HG03439 (cell line): ENCODE results near the gene RPAIN.
"Not testable (repeated sequence)": the region's sequence is repeated elsewhere in the genome, so short reads cannot be mapped to it uniquely, and the experiment has no call there.

Source experiments
- ATAC-seq: cut with Tn5 transposase; IDR thresholded peaks from one replicate; pipeline ENCODE4 v1.9.1; 2021; ENCODE audit warnings: mild to moderate bottlenecking, moderate library complexity; ENCODE audit not compliant: unreplicated experiment

The RPAIN gene

DNA sequence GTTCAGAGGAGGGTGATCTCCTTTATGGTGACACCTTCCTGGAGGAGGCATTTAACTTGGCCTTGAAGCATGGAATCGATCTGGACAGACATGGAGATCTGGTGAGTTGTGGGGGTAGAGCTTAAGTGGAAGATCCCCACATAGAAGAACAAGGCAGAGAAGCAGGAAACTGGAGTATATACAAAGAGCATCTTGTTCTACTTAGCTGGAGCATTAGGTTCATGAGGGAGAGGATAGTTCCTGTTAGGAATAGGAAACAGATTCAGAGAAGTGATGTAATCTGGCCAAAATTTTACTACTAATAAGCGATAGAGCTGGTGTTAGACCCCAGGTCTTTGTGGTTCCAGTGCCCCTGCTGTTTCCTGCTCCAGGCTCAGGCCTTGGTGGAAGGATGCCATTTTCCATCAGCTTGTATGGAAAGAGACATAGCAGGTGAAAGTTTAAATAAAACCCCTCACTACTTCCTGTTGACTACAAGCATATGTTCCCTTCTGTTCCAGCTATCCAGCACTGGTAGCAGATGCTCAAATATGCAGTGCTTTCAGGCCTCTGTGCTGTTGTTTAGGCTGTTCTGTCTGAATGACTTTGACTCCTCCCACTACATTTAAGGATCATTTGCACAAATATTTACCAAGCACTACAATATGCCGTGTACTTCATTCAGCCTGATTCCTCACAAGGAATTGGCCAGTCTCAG is 9.4 kb downstream of the RPAIN start:
- ATAC-seq, result no peak

DNA sequence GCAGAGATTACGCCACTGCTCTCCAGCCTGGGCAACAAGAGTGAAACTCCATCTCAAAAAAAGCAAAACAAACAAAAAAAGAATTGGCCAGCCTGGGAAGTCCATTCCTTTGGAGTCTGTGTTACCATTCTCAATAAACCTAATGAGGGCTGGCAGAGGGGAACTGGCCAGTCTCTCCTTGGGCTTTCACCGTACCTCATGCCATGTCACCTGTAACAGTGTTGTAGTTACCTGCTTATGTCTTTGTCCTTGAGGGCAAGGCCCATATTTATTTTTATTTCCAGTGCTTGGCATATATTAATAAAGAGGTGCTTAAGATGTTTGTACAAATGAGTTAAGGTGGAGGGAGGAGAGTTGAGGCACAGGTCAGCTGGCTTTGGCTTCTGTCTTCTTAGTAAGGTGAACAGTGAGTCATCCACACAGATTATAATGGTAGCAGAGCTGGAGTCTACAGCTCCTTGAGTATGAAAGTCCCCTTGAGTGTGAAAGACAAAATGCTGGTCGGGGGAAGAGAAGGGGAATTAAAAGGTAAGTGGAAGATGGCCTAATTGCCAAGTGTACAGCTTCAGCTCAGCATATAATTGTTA is 10.5 kb downstream of the RPAIN start:
- ATAC-seq, result no peak

DNA sequence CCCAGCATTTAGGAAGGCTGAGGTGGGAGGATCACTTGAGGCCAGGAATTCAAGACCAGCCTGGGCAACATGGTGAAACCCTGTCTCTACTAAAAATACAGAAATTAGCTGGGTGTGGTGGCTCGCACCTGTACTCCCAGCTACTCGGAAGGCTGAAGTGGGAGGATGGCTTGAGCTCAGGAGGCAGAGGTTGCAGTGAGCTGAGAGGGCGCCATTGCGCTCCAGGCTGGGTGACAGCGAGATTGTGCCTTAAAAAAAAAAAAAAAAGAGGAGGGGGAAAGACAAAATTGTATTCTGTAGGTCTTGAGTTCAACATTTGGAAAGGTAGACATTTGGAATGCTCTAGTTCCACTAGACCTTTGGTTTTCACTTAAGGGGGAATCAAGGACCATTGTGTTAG is 11.3 kb downstream of the RPAIN start:
- ATAC-seq, result not testable (repeated sequence)

DNA sequence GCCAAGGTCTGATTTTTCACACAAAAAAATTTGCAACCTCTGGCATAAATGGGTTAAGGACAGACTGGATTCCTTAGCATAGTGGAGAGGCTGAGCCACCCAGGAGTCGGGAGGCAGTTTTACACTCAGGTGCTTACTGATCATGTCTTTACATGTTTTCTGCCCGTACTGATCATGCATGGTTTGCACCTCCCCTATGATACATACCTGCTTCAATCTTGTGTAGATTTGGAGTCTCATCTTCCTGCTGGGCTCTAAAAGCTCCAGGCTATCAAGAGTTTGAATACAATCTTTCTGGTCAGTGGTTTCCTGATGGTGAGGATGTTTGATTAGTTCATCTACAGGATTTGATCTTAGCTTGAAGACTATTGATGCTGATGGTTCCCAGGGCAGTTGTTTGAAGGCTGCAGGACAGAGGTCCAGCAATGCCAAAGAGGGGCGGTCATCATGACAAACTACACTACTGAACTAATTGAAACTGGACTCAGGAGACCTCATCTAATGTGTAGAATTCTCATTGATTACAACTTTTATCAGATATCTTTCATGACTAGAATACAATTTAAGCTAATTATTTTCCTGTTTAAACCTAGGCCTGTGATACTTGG is 12.1 kb downstream of the RPAIN start:
- no peak for ATAC-seq

DNA sequence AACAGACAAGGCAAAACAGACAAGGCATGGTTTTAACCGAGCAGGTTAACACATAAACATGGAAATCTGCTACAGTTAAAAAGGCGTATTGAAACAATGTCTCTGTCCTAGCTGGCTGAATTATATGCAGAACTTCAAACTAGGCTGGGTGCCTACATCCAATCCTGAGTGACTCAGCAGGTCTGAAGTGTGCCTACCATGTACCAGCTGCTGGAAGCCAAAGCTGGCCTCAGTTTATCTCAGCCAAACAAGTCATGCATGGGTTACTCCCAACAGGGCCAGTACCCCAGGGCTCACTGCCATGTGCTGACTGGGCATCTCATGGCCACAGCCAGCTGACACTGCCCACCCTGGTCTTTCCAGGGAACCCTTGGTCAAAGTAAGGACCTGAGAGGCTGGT is 15.0 kb downstream of the RPAIN start:
- ATAC-seq, result no peak

DNA sequence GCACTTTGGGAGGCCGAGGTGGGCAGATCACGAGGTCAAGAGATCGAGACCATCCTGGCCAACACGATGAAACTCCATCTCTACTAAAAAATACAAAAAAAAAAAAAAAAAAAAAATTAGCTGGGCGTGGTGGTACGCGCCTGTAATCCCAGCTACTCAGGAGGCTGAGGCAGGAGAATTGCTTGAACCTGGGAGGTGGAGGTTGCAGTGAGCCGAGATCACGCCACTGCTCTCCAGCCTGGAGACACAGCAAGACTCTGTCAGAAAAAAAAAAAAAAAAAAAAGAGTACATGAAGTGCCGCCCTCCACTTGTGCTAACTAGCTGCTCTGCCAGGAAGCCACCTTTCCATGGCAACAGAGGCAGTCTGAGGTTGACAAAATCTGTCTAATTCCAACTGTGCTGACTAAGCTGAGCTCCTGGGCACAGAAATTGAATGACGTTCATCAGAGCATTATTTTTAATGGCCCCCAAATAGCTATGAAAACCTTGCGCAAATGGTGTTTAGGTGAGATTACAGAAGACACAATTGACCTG is 15.9 kb downstream of the RPAIN start:
- not testable (repeated sequence) for ATAC-seq

DNA sequence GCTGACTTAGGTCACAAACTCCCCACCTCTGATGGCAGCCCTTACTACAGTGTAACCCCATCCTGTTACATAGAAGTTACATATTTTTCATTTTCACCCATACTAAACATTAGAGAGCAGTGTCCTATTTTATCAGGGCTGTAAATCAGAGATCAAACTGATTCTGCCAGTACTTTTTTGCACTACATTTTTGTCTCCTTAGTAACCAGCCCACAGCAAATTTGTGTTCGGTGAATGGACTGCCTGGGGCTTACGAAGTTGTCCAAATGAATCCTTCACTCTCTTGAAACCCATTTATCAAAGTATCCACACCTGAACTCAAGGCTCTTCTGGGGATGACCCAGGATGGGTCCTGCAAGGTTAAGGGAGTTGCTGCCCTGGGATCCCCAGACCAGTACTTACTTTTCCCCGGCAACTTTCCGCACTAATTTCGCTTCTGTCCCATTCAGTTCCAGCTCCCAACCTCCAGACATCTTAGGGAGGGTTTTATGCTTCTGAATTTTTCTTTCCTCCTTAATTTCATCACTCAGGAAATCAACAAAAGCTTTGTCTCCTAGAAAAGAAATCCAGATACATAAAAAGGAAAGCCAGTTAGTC is 17.8 kb downstream of the RPAIN start:
- ATAC-seq, result no peak

DNA sequence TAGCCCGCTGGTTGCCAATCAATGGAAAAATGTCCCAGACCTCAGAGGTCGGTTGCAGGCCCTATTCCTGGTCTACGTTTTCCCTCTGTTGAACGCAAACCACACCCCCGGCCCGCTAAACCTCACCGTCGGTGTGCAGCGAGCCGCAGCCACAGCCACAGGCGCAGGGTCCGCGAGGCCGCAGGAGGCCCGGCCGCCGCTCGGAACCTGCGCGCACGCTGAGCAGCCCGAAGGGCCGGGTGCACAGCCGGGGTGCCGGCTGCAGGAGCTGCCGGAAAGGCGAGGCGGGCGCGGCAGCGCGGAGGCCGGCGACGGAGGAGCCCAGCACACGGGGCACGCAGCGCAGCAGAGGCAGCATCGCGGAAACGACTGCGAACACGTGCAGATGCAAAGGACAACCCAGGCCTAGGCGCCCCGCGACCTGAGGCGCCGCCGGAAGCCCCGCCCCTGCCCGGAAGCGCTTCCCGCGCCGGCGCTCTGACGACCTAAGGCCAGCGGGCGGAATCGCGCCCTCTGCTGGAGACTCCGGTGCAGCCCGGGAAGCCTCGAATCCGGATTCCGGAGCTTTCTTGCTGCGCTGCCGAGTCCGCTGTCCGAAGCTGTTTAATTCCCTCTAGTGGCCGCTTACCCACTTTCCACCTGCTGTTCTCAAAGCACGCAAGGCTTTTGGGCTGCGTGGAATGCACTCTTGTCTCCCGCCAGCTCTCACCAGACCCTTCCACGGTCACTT is 18.9 kb downstream of the RPAIN start, which contains the start of gene C1QBP:
TSS of gene C1QBP (minus strand) at position 440 of the 730 bp plus-strand sequence. CDS start at position 358, 82 bp downstream.
- peak; percentile 85 for ATAC-seq

DNA sequence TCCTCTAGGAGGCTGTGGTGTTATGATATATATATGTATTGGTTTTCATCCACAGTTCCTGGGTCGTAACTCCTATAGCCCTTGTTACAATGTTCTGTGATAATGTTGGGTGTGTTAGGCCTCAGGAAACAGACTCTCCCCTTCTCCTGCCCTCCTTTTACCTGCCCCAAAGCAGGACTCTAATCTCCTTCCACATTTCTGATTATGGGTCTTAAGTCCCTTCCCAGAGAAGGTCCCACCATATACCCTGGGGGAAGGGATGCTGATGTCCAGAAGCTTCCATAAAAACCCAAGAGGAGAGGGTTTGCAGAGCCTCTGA is 19.4 kb downstream of the RPAIN start:
- no peak for ATAC-seq

DNA sequence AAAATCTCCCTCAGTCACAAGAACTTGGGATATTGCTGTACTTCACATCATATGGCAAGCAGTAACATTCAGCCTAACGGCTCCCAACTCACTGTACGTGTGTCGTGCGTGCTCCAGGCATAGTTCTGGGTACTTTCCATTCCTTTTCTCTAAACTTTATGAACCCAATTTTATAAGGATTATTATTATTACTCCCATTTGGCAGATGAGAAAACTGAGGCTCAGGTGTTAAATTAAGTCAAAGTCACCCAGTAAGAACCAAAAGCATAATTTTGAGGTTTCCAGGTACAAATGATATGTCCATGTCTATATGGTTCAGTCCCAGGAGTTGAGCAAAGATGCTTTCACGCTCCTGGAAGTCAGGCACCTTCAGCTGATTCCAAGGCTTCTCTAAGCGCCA is 23.7 kb downstream of the RPAIN start:
- no peak for ATAC-seq

DNA sequence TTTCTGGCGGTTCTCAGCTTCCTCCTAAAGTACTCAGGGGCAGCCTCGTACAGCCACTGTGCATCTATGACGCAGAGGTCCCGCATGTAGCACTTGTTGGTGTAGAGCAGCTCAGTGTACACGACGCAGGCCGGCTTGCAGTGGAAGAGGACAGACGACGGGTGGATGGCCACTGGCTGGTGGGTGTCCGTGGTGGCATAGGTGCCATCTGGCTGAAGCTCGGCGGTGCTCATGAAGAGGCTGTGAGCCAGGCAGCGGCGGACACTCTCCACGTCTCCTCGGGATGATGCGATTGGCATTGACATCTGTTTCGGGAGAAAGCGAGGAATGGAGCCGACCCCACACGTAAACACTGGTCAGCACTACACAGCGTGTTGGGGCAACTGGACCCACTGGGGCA is 24.2 kb downstream of the RPAIN start:
- no peak for ATAC-seq

DNA sequence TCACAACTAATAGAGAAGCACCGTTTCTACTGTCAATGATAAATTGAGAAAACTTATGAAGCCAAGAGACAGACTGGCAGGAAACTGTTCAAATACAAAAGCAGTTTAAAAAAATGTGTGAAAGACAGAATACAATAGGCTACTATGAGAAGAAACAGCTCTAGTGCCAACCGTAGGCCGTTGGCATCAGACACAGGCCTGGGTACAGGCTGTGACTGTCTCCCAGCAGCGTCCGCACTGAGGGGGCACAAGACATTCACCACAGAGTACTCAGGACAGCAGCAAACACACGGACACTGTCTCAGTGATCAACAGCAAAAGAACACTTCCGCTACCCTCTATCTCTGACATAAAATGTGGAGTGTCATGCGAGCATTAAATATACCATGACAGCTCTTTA is 26.8 kb downstream of the RPAIN start:
- ATAC-seq, result no peak

DNA sequence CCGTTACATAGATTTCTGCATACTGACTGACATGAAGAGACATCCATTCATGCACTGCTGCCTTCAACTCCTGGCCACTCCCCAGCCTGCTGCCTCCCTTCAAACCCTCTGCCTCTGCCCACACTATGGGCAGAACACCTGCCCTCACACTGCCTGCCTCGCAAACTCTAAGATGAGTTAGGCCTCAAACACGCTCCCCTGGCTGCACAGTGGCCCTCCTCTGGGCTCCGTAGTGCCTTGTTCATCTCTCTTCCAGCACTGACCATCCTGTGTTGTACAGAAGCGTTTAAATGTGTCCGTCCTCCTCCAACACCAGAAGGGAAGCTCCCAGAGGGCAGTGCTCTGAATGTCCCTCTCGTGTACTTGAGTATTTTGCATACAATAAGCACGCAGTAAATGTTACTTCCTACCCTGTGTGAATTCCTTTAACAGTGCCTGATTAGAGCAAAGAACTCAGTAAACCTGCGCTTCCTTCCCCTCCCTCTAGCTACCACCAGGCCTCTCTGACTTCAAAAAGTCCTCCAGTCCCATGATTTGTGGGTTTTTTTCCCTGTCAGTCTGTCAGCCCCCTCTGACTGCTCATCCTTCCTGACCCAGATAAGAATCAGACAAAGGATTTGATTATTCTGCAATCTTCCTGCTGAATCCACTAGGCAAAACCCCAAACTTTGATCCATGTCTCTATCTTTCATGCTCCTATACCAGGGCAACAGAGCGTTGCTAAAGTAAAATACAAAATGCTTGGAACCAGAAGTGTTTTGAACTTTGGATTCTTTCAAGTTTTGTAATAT is 44.9 kb downstream of the RPAIN start:
- no peak for ATAC-seq

DNA sequence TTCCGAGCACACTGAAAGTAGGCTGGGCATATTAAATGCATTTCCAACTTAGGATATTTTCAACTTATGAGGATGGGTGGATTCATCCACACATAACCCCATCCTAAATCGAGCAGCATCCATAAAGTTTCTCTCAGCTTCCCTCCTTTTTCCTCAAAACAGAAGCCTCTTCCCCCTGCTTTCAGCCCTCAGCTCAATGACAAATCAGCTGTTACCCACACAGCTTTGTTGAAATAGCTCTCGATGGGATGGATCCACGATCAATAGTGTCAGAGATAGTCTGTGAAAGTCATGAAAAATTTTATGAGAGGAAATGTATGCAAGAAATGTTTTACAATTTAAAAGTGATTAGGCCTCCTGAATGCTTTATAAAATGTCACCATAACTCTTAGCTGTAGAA is 46.3 kb downstream of the RPAIN start:
- ATAC-seq, result no peak

DNA sequence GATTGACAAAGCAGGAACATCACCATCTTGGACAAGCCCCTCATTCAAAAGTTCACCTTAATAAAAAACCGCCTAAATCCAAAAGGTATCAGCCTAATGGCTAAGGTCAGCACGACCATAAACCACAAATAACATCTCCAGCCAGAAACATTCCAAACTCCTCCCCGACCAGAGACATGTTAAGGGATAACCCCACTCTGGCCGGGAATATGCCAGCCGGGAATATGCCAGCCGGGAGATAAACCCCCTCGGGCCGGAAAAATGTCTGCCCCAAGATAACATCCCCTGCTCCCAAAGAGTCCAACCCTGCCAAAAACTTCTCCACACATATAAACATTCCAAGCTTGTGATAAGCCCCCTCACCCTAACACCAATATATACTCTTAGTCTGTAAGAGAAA is 47.4 kb downstream of the RPAIN start:
- ATAC-seq, result no peak

DNA sequence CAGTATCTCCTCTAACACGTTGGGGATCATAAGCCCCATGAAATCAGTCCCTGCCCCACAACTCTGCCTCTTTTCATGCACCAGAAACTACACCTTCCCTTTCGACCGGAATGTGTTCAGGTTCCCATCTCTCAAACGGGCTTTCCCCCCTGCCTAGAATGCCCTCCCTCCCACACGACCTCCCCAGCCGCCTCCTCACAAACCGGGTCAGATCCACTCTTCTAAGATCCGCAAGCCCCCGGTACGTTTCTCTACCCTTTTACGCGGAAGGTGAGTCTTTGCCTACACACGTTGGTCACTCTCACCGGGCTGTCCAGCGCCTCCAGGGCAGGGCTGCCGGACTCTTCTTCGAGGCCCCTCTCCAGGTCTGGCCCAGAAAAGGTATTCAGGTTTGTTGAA is 48.1 kb downstream of the RPAIN start:
- ATAC-seq, result peak; percentile 4

DNA sequence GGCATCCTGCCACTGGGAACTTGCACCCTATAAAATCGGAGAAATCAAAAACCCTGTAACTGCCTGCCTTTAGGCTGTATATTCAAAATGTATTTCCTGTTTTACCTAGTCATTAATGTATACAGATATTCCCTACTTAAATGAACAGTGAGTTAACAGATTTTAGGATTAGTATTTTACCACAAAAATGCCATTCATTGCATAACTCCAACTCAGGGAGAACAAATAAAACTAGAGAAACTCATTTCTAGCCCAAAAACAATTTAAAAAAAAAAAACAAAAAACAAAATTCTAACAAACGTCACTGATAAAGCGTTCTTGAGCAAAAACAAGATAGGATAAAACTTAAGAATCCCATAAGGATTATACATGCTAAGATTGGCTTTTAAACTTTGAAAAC is 52.5 kb downstream of the RPAIN start:
- no peak for ATAC-seq

DNA sequence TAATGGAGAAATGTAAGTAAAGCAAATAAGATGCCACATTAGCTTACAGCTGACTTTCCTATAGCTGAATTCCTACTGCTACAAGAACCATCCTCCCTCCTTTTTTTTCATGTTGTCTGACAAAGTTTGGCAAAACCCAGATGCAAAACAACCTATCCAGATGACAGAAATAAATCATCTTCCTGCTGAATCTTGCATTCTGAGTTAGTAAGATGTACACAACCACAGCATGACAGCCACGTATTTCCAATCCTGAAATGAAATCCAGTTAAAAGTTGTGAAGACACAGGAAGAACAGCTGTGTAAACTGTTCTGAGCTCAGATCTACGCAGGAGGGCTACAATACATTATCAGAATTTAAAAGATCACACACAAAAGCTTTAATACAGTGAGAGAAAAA is 53.9 kb downstream of the RPAIN start:
- ATAC-seq, result no peak

DNA sequence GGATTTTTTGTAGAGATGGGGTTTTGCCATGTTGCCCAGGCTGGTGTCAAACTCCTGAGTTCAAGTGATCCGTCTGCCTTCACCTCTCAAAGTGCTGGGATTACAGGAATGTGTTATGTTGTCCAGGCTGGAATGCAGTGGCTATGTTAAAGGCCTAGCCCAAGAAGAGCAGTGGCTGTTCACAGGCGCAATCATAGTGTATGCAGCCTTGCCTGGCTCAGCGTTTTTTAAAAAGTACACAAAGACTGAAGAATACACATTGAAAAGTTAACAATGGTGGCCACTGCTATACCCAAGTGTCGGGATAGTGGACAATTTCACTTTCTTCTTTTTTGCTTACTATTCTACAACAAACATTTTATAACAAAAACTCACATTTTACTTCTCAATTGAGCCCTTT is 59.0 kb downstream of the RPAIN start:
- no peak for ATAC-seq

DNA sequence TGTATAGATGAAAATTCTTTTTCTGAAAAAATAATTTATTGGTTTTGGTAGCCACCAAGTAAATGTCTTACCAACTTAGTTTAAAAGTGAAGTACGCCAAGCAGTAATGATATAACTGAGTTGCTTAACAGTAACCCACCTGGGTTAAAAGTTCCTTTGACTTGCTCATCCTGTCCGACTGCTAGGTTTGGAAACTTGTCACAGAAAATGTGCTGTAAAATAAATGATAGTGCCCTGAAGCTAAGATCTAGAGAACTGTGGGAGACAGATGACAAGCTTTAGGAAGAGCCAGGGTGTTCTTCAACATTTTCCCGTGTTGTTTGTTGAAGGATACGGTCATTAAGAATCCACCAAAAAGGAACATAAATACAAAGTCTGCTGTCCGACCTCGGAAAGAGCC is 61.0 kb downstream of the RPAIN start:
- no peak for ATAC-seq

DNA sequence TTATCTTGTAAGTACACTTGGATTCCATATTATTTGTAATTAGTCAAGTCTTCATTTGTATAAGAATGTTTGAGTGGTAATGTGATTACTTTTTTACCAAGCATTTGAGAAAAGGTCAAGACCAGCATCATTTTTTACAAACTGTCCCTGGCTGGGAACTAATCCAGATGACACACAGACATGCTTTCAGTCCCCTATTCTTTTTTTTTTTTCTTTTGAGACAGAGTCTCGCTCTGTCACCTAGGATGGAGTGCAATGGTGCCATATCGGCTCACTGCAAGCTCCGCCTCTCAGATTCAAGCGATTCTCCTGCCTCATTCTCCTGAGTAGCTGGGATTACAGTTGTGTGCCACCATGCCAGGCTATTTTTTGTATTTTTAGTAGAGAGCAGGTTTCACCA is 61.5 kb downstream of the RPAIN start:
- ATAC-seq, result no peak
